Stimulated activated CD4-positive, alpha-beta T cell treated with anti-CD3 and anti-CD28 coated beads, Interleukin-4, amount 100 ng/mL, for 48 hours (primary cell): ENCODE results near the gene EXD2.
"Not testable (repeated sequence)": the region's sequence is repeated elsewhere in the genome, so short reads cannot be mapped to it uniquely, and the experiment has no call there.

Experiments
- DNase-seq, 2 donors: peaks; one replicate each; pipeline ENCODE4 v3.0.0-alpha.2; 2020; ENCODE audit warnings: low read depth in 2 of 2

Gene EXD2

DNA sequence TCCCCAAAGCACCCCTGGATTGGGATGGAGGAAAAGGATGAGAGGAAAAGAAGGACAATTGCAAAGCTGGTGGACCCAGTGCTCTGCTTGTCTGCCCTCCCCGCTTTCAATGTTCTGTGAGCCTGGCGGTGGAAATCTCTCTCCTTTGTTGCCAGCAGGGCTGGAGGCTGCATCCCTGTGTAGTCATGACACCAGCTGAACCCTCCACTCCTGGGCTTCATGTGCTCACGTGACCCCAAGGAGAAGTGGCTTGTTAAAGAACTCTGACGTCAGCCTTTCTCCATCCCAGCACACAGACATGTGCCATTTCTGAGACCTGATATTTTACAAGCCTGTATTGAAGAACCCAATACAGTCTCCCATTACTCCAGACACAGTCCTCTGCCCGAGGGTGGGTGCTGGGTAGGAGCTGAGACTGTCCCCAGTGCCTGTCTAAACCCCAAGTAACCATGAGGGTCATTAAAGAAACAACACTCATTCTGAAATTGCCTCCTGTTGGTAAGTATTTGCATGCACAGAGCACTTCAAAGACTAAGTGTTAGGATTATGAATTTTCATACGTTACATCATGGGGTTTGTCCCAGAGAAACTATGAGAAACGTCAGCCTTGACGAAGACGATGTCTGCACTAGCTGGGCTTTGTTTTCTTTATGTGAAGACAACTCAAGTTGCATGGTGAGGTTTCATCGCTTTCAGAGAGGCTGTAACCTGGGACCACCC is 90.3 kb downstream of the EXD2 start:
- DNase-seq: no peak

GRCh38 chr14:69282448-69282847 is 91.2 kb downstream of the EXD2 start:
- DNase-seq: no peak

GRCh38 chr14:69284170-69284569 is 92.9 kb downstream of the EXD2 start:
- no peak for DNase-seq

- DNase-seq: no peak
These were observed 94.5 kb downstream of the EXD2 start for GRCh38 chr14:69285661-69286255.

DNA sequence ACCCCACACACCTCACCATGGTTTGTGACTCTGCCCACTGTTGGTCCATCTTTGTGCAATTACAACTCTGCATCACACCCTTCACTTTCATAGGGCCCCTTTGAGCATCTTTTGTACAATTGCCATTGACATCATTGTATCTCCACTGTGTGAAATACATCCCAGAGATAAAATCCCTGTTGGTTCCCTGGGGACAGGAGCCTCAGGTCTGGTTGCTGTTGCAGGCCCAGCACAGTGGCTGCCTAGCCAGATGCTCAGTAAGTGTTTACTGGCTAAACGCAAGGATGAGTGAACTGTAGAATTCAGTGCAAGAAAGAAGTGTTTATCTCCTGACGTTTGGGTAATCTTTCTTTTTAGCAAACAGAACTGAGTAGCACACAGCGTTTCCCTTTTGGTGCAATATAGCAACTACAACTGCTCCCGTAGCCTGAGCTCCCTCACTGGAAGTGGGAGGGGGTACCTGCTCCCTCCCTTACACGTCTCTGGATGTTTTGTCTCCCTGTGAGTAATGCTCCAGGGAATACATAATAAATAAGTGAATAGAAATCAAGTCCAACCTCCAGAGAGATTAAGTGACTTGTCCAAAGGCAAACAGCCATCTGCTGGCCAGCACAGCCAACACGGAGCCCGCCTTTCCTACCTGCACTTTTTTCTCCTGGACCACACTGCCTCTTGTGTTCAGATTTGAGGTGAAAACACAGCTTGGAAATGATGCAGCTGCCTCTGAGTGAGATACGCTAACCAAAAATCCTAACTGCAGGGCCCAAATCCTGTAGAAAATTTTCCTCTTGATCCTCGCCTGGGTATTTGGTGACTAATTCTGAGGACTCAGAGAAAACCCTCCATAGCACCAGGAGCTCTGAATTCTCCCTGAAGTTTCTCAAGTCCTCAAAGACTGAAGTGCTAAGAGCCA is 96.1 kb downstream of the EXD2 start:
- DNase-seq: no peak

- DNase-seq: no peak
These were observed 96.9 kb downstream of the EXD2 start for GRCh38 chr14:69288011-69288771.

DNA sequence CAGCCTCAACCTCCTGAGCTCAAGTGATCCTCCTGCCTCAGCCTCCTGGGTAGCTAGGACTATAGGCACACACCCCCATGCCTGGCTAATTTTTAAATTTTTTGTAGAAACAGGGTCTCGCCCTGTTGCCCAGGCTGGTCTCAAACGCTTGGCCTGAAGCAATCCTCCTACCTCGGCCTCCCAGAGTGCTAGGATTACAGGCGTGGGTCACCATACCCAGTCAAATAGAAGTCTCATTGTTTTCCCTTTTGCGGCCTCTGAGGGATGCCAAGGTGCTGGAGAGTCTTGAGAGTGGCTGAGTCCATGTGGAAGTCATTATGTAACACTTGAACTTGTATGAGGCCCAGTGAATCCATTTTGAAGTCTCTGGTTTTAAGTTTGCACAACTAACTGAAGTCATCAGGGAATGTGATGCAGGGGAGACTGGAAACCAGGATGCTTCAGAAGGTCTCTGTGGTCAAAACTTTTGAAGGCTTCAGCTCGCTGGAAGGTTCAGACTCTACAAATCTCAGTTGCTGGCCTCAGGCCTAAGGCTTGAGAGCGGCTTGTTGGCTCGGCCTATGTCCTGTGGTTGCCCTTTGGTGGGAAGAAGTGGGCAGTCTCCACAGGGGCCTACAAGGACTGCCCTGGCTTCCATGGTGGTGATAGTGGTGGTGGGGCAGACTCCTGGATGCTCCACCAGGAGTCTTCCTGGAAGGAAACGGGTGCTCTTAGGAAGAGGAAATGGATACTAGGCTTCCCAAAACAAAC is 97.8 kb downstream of the EXD2 start:
- no peak for DNase-seq

GRCh38 chr14:69289811-69290520 is 98.7 kb downstream of the EXD2 start:
- no peak for DNase-seq

DNA sequence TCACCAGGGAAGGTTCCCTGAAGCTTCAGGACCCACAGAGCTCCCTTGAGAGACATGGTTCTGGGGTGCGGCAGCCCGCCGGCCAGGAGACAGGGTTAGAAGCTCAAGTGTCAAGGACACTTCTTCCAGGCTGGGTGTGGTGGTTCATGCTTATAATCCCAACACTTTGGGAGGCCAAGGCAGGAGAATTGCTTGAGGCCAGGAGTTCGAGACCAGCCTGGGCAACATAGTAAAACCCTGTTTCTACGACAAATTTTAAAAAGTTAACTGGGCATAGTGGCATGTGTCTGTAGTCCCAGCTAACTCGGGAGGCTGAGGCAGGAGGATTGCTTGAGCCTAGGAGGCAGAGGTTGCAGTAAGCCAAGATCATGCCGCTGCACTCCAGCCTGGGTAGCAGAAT is 99.6 kb downstream of the EXD2 start:
- DNase-seq: not testable (repeated sequence)

DNA sequence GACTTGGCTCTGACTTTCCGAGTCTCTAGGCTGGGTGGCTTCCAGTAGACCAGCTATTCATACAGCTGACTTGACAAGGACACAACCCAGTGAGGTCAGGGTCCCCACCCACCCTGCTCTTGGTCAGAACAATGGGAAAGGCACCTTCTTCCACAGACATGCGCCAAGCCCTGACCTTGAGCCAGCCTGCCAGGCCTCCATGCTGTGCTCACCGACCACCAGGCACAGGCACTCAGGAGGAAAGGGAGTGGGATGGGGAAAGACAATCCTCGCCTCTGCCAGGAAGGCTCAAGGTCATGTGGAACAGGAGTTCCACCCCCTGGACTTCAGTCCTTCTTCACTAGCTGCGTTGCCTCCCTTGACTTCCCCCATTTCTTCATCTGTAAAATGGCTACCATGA is 100.1 kb downstream of the EXD2 start:
- DNase-seq: no peak

DNA sequence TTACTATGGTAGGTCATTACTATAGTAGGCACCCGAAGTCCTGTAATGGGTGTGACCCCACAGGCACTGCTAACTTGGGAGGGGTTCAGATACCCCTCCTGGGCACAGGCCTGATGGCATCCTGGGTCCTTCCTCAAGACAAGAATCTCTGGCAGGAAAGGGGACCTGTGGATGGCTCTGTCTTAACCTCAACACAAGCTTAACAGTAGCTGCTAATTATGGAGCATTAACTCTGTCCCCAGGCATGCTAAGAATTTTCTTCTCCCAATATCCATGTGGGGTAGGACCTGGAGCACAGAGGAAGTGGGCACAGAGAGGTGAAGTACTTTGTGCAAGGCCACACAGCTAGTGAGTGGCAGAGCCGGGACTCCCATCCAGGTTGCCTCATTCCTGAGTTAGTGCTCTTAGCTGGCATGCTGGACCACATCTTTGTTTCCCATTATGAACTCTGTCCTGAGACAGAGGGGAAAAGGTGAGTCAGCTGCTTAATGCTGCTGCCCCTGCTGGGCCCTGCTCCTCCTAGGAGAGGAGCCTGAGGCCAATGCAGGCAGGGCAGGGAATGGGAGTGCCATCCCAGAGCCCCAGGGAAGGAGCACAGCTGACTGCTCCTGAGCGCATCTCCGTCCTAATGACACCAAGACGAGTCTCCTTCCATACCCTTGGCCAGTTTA is 100.7 kb downstream of the EXD2 start:
- no peak for DNase-seq
